Measurements from ENCODE around the gene DIP2B. TPM values are rescaled to one million over a fixed set of nuclear protein-coding genes. Genes with fewer than 3 reads are reported as not detected.

DIP2B gene
- total and polyA plus RNA-seq, 9 donors: 7.2 to 33.3 (median 19.2) TPM

DNA sequence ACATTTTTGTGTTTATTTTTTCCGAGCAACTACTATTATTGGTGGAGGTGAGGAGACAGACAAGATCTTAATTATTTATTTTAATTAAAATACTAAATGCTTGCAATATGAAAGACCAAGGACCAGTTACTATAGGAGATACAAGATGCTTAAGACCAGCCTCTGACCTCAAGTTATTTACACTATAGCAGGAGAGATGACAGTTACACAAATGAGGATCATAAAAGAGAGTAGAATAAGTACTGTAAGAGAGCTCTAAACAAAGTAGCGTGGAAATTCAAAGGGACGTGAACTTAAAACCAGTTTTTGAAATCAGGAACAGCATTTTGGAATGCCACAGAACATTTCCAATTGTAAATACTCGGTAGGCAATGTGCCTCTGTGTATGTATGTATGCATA is 131.1 kb downstream of the DIP2B start:
- no peak overlapping the region for H3K27ac ChIP-seq
- H3K27me3 ChIP-seq: no peaks in the 10 kb centered on the region
- no peaks in the 10 kb centered on the region for H3K36me3 ChIP-seq
- DNase-seq: no peak
- 94 to 96% (median 95%) methylated on average over 4 of the region's 4 CpGs for WGBS, 3 donors
- no peak overlapping the region for H3K4me3 ChIP-seq
- peaks cover 1% of the 10 kb centered on the region for H3K4me1 ChIP-seq (ENCODE audit: insufficient read depth)
- TF ChIP-seq EP300 (IDR thresholded peaks at IDR 0.05): no peak
- no peak for TF ChIP-seq POLR2A (IDR thresholded peaks at IDR 0.05)
- TF ChIP-seq, protein P1, sequence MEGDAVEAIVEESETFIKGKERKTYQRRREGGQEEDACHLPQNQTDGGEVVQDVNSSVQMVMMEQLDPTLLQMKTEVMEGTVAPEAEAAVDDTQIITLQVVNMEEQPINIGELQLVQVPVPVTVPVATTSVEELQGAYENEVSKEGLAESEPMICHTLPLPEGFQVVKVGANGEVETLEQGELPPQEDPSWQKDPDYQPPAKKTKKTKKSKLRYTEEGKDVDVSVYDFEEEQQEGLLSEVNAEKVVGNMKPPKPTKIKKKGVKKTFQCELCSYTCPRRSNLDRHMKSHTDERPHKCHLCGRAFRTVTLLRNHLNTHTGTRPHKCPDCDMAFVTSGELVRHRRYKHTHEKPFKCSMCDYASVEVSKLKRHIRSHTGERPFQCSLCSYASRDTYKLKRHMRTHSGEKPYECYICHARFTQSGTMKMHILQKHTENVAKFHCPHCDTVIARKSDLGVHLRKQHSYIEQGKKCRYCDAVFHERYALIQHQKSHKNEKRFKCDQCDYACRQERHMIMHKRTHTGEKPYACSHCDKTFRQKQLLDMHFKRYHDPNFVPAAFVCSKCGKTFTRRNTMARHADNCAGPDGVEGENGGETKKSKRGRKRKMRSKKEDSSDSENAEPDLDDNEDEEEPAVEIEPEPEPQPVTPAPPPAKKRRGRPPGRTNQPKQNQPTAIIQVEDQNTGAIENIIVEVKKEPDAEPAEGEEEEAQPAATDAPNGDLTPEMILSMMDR (IDR thresholded peaks at IDR 0.05): no peak
- intact Hi-C loops (cut with DNase I): loop anchor here (2.0 to 10.0 kb wide), 4 partner anchors 61 to 134 kb away; partner anchors contain the start of gene DIP2B (in 2 of the 4)
- H3K9me3 ChIP-seq: no peaks in the 10 kb centered on the region

DNA sequence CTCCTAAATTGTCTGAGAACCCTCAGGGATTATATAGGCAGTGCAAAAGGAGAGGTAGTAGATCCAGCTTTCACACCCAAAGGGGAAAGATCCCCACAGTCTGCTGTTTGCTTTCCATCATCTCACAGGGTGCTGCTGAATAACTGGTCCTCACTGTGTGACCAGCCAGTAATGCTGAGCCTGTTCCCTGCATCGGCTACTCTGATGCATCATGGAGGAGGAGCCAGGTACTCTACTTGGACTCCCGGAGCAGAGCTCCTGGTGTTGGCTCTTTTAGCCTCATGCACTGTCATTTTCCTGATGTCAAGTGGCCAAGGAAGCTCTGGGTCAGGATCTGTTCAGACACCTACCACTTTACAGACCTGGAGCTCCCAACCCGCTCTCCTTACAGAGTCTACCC is 131.7 kb downstream of the DIP2B start:
- no peak for DNase-seq
- H3K36me3 ChIP-seq: no peaks in the 10 kb centered on the region
- intact Hi-C loops (cut with DNase I): loop anchor here (2.0 to 10.0 kb wide), 4 partner anchors 62 to 134 kb away; partner anchors contain the start of gene DIP2B (in 2 of the 4)
- no peak overlapping the region for H3K4me3 ChIP-seq
- H3K27me3 ChIP-seq: no peaks in the 10 kb centered on the region
- TF ChIP-seq POLR2A (IDR thresholded peaks at IDR 0.05) (no peak), EP300 (IDR thresholded peaks at IDR 0.05) (no peak)
- TF ChIP-seq, protein P1 (IDR thresholded peaks at IDR 0.05): no peak
- no peak overlapping the region for H3K27ac ChIP-seq
- 81 to 88% (median 88%) methylated on average over 3 of the region's 3 CpGs for WGBS, 3 donors
- H3K9me3 ChIP-seq: no peaks in the 10 kb centered on the region
- peaks cover 1% of the 10 kb centered on the region for H3K4me1 ChIP-seq (ENCODE audit: insufficient read depth)

DNA sequence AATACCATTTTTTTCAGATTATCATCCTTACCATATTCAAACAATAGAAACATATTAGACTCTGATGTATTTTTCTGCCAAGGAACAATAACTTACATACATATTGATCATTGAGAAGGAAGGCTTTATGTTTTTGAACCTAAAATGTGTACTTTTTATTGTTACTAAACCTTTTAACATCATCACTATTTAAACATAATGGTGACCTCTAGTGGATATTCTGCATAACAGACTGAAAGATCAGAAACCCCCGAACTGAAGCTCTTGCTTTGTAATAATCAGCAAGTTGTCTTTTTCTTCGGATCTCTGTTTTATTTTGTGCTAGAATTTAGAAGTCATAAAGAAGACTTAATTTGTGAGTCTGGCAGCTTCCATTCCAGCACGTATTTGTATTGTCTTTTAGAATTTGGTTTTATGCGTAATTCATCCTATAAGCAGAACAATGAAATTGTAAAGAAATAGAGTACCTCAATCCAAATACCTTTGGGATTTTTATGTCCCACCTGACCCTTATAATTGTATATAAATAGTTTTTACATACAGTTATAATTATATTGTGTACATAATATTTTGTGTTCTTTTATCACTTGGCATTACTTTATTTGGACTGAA is 133.2 kb downstream of the DIP2B start:
- H3K27me3 ChIP-seq: no peaks in the 10 kb centered on the region
- H3K4me1 ChIP-seq (ENCODE audit: insufficient read depth): peaks cover 1% of the 10 kb centered on the region
- H3K9me3 ChIP-seq: no peaks in the 10 kb centered on the region
- no peak for DNase-seq
- 24 to 26% (median 25%) methylated on average over 4 of the region's 4 CpGs for WGBS, 3 donors
- peak overlapping the region in 1 of 2 donors; percentile 30 for H3K27ac ChIP-seq
- intact Hi-C loops (cut with DNase I): loop anchor here (2.0 to 10.0 kb wide), 4 partner anchors 63 to 136 kb away; partner anchors contain the start of gene DIP2B (in 2 of the 4)
- H3K4me3 ChIP-seq: no peak overlapping the region
- no peaks in the 10 kb centered on the region for H3K36me3 ChIP-seq
- TF ChIP-seq POLR2A (IDR thresholded peaks at IDR 0.05): no peak
- TF ChIP-seq, protein P1 (IDR thresholded peaks at IDR 0.05): peak; percentile 37 to 77 (median 68)

DNA sequence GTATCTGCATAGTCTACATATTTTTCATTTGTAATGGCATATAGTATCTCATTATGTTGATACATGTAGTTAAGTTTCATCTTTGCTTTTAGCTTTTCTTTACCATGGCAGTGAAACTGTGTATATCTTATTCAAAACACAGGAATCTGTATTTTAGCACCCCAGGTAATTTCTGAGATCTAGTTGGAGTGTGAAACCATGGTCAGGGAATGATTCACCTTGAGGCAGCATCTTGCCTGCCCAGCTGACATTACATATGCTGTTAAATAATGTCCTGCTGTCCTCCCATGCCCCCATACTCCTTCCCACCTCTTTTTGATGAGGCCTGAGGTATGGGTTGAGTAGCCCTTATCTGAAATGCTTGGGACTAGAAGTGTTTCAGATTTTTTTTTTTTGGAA is 133.7 kb downstream of the DIP2B start:
- intact Hi-C loops (cut with DNase I): loop anchor here (5.0 to 10.0 kb wide), 3 partner anchors 64 to 136 kb away; partner anchors contain the start of gene DIP2B (in 1 of the 4)
- H3K4me1 ChIP-seq (ENCODE audit: insufficient read depth): peaks cover 1% of the 10 kb centered on the region
- TF ChIP-seq EP300 (IDR thresholded peaks at IDR 0.05): no peak
- no peak for TF ChIP-seq POLR2A (IDR thresholded peaks at IDR 0.05)
- TF ChIP-seq, protein P1 (IDR thresholded peaks at IDR 0.05): no peak
- no peaks in the 10 kb centered on the region for H3K9me3 ChIP-seq
- no peak overlapping the region for H3K27ac ChIP-seq
- no peak overlapping the region for H3K4me3 ChIP-seq
- DNase-seq: no peak
- H3K27me3 ChIP-seq: no peaks in the 10 kb centered on the region
- no peaks in the 10 kb centered on the region for H3K36me3 ChIP-seq

Data from ovary (tissue), 9 donors.